ENCODE data around the gene KCNQ1.

DNA sequence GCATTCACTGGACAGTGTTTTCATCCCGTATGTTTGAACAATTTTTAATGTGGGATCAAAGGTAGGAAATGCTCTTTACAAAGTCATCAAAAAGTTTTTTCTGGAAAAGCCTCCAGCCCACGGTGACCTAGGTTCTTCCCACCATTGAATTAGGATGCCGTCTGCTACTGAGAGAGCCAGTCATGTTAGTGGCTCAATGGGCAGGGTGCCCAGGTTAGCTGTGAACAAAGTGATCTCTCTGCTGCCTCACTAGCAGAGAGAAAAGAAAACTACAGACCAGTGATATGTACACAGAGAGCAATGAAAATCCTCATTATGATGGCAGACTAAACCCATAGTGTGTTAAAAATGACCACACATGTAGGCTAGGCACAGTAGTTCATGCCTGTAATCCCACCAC is 32.4 kb downstream of the KCNQ1 start:
- TF ChIP-seq, protein P1, sequence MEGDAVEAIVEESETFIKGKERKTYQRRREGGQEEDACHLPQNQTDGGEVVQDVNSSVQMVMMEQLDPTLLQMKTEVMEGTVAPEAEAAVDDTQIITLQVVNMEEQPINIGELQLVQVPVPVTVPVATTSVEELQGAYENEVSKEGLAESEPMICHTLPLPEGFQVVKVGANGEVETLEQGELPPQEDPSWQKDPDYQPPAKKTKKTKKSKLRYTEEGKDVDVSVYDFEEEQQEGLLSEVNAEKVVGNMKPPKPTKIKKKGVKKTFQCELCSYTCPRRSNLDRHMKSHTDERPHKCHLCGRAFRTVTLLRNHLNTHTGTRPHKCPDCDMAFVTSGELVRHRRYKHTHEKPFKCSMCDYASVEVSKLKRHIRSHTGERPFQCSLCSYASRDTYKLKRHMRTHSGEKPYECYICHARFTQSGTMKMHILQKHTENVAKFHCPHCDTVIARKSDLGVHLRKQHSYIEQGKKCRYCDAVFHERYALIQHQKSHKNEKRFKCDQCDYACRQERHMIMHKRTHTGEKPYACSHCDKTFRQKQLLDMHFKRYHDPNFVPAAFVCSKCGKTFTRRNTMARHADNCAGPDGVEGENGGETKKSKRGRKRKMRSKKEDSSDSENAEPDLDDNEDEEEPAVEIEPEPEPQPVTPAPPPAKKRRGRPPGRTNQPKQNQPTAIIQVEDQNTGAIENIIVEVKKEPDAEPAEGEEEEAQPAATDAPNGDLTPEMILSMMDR (IDR thresholded peaks at IDR 0.05): no peak
- TF ChIP-seq POLR2A (IDR thresholded peaks at IDR 0.05): no peak

Measured in body of pancreas (tissue), 4 donors.